NK-92 treated with Interleukin-12 subunit alpha and Interleukin-12 subunit beta, amount 100 ng/mL, for 24 hours (cell line): Measurements from ENCODE around the gene KDM2B.
"Not testable (repeated sequence)": the region's sequence is repeated elsewhere in the genome, so short reads cannot be mapped to it uniquely, and the experiment has no call there.

ENCODE experiments used
- DNase-seq: peaks from one replicate; lab custom pipeline; 2025; lab: John Stamatoyannopoulos, UW

KDM2B gene

DNA sequence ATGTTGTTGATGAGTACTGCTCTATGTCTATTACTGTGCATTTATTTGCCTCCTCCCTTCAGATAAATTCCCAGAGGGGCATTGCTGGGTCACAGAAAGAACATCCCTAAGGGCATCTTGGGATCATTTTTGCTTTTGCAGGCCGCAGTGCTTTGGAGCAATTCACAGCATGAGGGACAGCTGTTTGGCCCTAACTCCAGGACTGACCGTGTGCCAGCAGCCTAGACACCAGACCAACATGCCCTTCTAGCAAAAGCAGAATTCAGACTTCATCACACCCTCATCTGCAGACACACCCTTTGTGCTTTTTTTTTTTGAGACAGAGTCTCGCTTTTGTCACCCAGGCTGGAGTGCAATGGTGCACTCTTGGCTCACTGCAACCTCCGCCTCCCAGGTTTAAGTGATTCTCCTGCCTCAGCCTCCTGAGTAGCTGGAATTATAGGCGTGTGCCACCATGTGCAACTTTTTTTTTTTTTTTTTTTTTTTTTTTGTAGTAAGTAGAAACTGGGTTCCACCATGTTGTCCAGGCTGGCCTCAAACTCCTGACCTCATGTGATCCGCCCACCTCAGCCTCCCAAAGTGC is 149.9 kb downstream of the KDM2B start:
- no peak for DNase-seq

DNA sequence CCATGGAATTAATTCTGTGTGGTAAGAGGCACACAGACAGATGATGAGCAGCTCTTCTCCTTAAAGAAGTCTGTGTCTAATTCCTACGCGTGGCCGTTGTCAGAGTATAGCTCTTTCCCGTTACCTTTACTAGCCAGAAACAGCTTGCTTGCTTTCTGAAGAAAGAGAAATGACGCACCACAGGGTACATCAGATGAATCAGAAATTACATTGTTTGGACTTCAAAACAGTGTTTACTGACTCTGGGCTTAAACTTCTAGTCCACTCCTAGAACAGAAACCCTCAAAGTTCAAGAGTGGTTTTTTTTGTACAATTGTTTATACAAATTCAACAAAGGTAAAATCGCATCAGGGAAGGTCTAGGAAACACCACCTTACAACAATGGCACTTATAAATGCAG is 151.9 kb downstream of the KDM2B start:
- no peak for DNase-seq

DNA sequence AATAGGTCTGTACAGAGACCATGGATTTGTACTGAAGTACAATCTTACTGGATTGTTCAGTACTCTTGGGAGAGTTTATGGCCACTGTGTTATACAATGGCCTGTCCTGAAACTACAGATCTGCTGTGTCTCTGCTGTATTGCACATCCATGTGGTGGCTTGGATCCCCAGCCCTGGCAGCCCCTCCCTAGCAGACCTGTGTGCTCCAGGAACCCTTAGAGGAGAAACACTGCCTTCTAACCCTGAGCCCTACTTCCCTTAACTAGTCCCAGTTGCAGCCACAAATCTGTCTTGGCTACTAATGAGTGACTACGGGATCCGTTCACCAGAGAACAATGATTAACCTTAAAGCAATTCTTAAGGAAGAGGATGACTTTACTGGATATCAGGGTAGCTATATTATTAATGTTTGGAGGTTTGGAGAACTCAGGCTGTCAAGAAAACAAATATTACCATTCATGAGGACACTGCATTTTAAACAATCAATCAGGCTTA is 153.2 kb downstream of the KDM2B start:
- DNase-seq = no peak

DNA sequence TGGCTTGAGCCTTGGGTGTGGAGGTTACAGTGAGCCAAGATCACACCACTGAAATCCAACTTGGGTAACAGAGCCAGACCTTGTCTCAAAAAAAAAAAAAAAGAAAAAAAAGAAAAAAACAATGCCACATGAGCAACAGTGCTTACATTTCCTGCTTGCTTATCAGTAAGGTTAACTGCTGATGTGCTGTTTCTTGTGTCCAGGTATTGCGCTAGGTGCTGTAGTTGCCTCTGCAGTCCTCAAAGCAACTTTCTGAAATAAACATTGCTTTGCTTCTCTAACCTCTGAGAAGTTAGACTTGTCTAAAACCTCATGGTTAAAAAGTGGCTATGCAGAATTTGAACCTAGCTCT is 156.2 kb downstream of the KDM2B start:
- no peak for DNase-seq

DNA sequence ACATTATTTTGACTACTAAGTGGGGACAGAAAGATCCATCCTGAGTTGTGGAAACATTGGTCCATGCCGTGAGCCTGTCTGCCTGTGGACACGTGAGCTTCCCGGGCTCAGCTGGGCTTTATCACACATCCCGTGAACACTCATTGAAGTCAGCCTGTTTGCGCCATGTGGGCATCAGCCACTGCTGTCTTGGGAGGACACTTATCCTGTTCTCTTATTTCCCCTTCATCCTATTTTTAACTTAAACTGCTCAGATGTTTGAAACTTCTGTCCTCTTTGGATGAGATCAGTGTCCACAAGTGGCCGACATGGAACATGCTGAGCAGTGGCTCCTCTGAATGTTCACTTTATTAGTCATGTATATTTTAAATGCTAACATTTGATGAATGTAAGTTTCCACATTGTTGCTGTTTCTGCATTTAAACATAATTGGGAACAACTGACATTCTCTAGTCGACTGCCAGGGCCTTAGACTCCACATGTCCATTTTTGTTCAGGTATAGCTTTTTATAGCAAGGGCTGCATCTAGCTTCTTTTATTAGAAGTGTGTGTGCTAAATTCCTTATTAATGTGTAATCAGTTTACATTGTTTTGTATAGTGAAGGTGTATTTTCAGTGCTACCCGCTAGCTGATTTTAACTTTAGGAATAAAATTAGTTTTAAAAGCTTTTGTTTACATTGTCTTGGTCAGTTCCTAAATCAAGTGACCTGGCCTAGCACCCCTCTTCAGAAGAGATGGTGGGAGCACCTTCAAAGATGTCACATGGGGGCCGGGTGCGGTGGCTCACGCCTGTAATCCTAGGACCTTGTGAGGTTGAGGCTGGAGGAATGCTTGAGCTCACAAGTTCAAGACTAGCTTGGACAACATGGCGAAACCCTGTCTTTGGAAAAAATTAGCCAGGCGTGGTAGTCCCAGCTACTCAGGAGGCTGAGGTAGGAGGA is 156.9 kb downstream of the KDM2B start:
- DNase-seq = no peak

DNA sequence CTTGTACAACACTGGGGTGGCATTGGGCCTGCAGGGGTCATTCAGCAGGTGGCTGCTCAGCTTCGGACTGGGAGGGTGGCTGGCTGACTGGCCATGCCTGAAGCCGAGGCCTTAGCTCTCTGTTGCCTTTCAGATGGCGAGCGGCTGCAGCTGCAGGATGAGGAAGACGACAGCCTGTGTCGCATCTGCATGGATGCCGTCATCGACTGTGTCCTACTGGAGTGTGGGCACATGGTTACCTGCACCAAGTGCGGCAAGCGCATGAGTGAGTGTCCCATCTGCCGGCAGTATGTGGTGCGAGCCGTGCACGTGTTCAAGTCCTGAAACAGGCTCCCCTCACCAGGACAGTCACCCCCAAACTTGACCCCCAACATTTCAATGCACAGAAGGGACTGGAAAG is 157.6 kb downstream of the KDM2B start:
- DNase-seq = no peak

DNA sequence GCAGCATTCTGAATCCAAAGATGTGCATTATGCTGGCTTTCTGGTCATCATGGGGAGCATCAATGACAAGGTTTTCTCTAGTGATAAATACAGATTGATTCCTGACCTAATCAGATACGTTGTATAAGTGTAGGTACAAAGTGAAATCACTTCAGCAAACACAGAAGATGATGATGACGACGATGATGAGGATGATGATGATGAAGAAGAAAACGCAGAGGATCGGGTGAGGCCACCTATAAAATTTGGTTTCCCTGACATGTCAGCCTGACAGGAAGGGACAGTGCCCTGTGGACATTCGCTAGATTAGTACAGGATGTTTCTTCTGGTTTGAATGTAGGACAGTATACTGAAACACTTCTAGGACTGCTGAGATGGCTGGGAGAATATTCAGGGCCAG is 160.7 kb downstream of the KDM2B start:
- no peak for DNase-seq

DNA sequence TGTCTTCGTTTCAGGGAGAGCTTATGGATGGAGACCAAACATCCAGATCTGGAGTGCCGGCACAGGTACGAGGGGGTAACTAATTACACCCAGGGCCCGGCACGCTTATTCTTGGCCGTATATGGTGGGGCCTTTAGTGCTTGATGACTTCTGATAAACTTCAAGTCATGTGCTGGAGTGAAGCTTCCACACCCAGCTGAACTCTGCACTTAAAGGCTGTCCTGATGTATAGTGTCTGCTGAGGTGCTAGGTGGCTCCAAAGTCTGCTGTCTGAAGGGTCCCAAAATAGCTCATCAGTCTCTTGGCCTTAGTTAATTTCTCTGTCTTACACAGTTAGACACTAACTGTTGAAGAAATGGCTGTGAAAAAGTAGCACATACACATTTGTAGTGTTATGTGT is 163.0 kb downstream of the KDM2B start:
- DNase-seq = no peak

DNA sequence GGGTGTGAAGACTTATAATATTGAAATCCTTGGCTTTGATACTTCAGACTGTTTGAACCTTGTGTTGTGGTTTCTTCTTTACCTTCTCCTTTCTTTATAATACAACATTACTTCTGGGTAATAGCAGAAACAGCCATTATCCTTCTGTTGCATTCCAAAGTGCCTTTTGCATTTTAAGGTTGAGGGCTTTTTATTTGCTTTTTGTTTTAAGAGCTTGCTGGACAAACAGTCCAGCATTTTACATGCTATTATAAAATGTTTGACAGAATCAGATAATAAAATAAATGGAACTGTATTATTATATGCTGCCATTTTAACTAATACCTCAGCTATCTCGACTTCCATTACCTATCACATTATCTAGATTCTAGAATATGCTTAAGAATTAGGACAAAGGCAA is 166.9 kb downstream of the KDM2B start:
- DNase-seq = no peak

DNA sequence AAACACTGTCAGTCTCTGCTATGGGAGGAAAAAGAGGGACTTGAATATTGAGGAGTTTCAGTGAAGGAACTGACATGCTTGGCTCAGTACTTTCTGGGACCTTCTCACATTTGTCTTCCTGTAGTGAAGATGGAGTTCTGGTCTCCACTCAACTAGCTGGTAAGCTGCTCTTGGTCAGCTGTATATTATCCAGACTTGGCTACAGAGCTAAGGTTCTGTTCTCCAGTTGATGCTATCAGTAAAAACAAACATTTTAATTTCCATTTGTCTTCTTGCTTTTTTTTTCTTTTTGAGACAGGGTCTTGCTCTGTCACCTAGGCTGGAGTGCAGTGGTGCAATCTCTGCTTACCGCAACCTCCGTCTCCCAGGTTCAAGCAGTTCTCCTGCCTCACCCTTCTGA is 175.6 kb downstream of the KDM2B start:
- DNase-seq = no peak

DNA sequence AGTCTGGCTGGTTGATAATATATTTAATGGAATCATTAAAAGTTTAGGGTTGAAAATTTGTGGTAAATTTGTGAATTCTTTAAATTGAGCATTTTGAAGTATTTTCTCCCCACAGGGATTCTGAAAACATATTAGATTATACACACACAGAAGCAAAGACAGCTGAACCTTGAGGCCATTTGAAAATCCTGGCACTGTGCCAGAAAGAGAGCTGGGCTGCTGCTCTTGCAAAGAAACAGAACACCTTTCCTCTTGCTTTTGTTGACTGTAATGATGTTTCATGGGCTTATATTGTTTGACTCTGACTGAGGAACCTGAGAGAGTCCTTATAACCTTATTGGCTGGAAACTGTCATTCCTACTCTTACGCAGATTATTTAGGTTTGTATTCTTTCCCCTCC is 176.1 kb downstream of the KDM2B start:
- DNase-seq = no peak

DNA sequence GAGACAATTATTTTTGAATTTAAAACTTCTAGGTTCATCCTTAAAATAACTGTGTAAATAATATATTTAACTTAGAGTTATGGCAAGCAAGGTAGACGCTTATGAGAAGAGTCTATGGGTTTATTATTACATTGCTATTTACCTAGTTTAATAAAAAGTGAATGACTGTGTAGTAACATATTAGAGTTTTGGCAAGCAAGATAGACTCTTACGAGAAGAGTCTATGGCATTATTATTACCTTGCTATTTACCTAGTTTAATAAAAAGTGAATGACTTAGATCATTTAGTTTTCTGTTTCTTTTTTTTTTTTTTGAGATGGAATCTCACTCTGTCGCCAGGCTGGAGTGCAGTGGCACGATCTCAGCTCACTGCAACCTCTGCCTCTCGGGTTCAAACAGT is 177.1 kb downstream of the KDM2B start:
- no peak for DNase-seq

DNA sequence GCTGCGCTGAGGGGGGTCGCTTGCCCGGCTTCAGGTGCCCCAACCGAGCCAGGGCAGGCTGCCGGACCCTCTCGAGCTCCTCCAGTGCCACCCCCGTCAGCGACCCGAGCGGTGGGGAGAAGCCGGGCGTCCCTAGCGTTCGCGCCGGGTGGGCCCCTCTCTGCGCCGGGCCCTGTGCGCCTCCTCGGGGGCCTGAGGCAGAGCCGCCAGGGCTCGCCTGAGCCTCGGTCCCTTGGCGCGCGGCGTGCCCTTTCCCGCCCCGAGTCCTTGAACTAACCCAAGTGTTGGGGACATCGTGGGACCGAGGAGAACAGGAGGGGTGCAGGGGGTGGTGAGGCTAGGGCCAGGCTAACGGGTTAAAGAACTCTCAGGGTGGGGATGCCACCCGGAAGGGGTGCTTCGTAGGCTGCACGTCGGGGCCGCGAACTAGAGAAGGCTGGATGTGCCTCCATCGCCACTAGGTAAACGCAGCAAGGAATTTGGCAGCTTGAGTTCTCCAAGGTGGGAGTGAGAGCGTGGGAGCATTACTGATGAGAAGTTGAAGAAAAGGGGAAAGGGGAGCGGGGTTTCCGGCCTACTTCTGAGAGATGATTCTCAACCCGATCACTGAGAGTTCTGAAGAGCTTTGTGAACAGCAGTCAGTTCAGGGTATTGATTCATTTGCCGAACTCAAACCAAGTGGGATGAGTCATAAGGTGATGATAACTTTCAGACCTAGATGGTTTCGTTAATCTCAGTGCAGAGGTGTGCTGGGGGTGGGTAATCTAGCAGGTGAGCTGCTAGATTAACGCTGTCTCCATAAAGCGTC is 180.3 kb downstream of the KDM2B start:
- peak; percentile 35 for DNase-seq

DNA sequence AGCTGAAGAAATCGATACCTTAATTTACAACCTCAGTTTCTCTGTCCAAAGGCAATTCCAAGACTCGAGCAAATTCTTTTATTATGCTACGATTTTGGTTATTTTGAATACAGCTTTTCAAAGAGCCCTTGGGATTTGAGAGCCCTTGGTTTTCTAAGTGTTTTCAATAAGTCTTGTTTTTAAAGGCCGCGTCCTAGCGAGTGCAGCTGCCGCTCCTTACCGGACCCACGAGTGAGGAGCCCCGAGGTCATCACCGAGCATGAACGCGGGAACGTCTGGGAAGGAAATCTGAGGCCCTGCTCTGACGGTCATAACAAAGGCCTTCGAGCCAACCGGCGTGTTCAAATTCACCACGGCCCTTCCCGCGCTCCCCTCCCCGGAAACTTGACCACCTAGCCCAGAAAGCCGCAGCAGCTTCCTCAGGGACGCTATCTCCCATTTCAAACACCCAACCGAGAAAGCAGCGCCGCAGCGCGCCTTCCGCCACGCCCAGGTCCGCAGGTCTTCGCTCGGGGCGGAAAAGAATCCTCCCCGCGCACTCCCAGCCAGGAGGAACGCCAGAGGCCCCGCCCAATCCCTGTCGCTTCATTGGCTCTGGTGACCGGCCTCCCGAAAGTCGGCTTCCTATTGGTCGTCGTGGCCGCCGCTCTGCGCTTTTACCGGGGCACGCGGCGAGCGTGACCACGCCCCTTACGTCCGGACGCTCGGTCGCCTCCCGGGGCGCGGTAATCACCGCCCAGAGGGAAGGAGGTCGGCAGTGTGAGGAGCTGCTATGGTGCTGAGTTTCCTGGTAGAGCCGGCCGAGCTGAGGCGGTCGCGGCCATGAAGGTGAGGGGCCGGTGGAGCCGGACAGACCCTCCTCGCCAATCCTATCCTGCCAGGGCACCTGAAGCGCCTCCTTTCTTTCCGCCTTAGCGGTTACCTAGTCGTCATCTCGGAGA is 181.2 kb downstream of the KDM2B start, which contains the start of gene RNF34:
TSS of gene RNF34 (plus strand) at position 728 of the 941 bp plus-strand sequence. CDS start at position 823, 95 bp downstream.
- DNase-seq = peak; percentile 94

DNA sequence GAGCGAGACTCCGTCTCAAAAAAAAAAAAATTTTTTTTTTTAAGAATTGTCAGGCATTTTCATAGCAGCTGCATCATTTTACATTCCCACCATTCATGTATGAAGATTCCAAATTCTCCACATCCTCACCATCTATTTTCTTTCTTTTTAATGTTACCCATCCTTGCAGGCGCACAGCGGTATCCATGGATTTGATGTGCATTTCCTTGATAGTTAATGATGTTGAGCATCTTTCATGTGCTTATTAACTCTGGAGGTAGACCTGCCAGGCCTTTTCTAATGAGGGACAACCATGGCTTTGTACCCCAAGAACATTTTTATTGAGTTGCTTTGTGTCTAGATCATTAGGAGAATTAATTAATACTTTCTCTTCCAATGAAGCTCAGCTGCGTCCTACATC is 182.5 kb downstream of the KDM2B start:
- DNase-seq = no peak

DNA sequence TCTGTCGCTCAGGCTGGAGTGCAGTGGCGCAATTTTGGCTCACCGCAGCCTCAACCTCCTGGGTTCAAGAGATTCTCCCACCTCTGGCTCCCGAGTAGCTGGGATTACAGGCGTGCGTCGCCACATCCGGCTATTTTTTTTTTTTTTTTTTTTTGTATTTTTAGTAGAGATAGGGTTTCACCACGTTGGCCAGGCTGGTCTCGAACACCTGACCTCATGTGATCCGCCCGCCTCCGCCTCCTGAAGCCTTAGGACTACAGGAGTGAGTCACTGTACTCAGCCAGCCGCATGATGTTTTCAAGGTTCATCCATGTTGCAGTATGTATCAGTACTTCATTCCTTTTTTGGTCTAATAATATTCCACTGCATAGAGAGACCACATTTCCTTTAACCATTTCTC is 183.3 kb downstream of the KDM2B start:
- DNase-seq = no peak

DNA sequence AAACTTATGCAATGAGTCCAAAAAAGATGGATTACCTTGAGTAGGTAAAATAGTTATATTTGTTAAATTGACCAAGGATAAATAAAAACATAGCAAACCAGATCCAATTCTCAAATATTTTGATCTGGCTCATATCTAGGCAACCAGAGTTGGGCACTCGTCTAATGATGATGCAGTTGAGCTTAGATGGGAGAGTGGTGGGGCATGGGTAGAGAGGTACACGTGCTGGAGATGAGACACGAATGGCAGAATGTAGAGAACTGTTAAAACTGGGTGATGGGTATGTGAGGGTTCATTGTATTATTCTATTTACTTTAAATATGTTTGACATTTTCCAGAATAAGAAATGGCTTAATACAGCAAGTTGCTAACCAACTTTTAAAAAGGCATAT is 188.5 kb downstream of the KDM2B start:
- DNase-seq = no peak

DNA sequence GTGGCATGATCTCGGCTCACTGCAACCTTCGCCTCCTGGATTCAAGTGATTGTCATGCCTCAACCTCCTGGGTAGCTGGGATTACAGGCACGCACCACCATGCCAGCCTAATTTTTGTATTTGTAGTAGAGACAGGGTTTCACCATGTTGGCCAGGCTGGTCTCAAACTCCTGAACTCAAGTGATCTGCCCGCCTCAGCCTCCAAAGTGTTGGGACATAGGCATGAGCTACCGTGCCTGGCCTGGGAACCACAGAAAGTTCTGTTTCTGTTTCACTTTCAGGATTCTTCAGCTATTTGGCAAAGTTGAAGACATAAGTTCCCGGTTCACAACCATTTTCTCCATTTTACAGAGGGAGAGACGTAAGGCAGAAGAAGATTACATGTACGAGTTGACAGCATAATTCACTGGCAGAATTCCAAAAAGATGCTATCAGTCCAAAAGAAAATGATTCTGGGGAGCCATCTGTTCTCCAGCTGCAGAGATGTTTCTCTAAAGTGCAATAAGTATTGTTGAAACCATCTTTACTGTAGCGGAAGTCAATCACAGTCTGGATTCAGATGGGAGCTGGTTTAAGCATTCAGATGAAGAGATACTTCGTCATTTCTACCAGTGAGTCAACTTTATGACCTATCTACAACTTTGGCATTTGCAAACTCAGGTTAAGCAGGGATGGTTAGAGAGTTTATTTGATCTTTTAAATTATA is 189.1 kb downstream of the KDM2B start:
- DNase-seq = no peak

DNA sequence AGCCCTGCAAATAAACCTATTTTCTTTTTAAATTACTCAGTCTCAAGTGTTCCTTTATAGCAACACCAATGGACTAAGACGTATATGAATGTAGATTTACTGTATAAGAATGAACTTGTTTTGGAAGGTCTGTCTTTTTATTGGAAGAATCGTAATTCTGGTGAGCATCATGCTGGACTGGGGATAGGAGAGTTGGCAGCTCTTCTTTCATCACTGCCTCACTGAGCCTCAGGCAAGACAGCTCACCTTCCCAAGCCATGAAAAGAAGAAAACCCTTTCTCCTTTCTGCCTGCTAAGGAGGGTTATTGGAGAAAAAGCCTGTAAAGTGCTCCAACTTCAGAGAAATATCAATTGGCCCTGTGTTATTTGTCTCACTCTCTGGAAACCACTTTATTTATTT is 190.0 kb downstream of the KDM2B start:
- no peak for DNase-seq

DNA sequence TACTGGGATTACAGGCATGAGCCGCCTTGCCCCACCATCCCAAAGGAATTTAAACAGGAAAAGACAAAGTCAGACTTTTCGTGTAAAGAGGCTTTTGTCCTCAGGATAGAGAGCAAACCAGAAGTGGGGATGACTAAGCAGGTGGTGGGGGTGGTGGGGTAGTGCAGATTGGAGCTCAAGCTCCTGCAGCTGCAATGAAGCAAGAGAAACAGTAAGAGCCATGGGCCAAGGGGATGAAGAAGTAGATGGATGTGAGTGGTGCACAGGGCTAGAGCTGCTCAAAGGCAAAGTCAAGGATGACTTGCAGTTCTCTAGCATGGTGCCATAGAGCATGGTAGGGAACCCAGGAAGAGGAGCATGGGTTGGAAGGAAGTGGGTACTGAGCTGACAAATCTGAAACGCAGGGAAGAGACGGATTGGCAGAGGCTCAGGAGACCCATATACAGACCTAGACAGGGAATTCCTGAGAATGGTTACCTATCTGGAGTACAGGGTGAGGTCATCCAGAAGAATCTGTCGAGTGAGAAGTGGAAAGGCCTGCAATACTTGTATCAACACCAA is 192.3 kb downstream of the KDM2B start:
- DNase-seq = no peak

DNA sequence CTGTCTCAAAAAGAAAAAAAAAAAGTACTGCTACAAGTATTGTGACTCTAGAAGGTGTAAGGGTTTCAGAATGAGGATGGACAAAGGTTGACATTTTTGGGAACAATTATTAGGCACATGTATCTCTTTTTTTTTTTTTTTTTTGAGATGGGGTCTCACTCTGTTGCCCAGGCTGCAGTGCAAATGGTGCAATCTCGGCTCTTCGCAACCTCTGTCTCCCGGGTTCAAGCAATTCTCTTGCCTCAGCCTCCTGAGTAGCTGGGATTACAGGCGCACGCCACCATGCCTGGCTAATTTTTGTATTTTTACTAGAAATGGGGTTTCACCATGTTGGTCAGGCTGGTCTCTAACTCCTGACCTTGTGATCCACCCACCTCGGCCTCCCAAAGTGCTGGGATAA is 195.9 kb downstream of the KDM2B start:
- DNase-seq = not testable (repeated sequence)
